Esophagus (tissue), 2 donors: ENCODE data around the gene PFN1. TPM values are rescaled to one million over a fixed set of nuclear protein-coding genes. Genes with fewer than 3 reads are reported as not detected.
"Not testable (repeated sequence)": the region's sequence is repeated elsewhere in the genome, so short reads cannot be mapped to it uniquely, and the experiment has no call there.

Experiments
- H3K27ac ChIP-seq, 2 donors: one replicate each; pipeline ENCODE4 v1.5.1; 2013; ENCODE audit warnings: low read depth in 2 of 2, mild to moderate bottlenecking in 2 of 2, inconsistent platforms in 1 of 2, low read length in 1 of 2, moderate library complexity in 1 of 2
- H3K27me3 ChIP-seq, 2 donors: one replicate each; pipeline ENCODE4 v1.6.1; 2013; ENCODE audit warnings: low read length in 2 of 2, control low read depth in 1 of 2, mild to moderate bottlenecking in 1 of 2; ENCODE audit not compliant: insufficient read depth in 2 of 2, control insufficient read depth in 1 of 2
- H3K36me3 ChIP-seq, 2 donors: one replicate each; pipeline ENCODE4 v1.6.1; 2013; ENCODE audit warnings: low read length in 1 of 2; ENCODE audit not compliant: control insufficient read depth in 2 of 2, insufficient read depth in 2 of 2
- H3K4me1 ChIP-seq, 2 donors: one replicate each; pipeline ENCODE4 v1.6.1; 2013; ENCODE audit warnings: low read length in 1 of 2; ENCODE audit not compliant: control insufficient read depth in 2 of 2, insufficient read depth in 2 of 2
- H3K4me3 ChIP-seq, 2 donors: one replicate each; pipeline ENCODE4 v1.5.1; 2013; ENCODE audit warnings: low read length in 2 of 2, mild to moderate bottlenecking in 2 of 2, low read depth in 1 of 2, moderate library complexity in 1 of 2
- H3K9me3 ChIP-seq, 2 donors: one replicate each; pipeline ENCODE4 v1.6.1; 2013; ENCODE audit warnings: mild to moderate bottlenecking in 2 of 2, low read depth in 1 of 2, low read length in 1 of 2, moderate library complexity in 1 of 2; ENCODE audit not compliant: control insufficient read depth in 2 of 2, insufficient read depth in 1 of 2
- WGBS, 2 donors: extraction: QIAGEN DNeasy Blood & Tissue Kit; methylation state at CpG; one replicate each; pipeline ENCODE4 v1.1.7; 2013; 5-methylcytosine and 5-hydroxymethylcytosine counted together
- polyA plus RNA-seq, 2 donors: library from polyadenylated mRNA; stranded (reverse); fragments of 200-250 nt; gene quantifications; one replicate each; pipeline ENCODE4 v1.2.3, GENCODE V29; 2013
- donor health status: healthy with polysubstance abuse.
- donor health status: Bipolar disorder and iron deficiency.

The PFN1 gene
- polyA plus RNA-seq, 2 donors = 371 to 761 TPM

GRCh38 chr17:4932756-4933155, 15.6 kb downstream of the PFN1 start:
- H3K4me1 ChIP-seq = no peaks in the 10 kb centered on the region
- no peaks in the 10 kb centered on the region for H3K27me3 ChIP-seq
- WGBS, 2 donors = 87 to 92% methylated on average over 12 of the region's 12 CpGs
- peaks cover 0 to 14% of the 10 kb centered on the region in 2 donors for H3K36me3 ChIP-seq
- H3K9me3 ChIP-seq = no peaks in the 10 kb centered on the region
- no peak overlapping the region for H3K4me3 ChIP-seq
- no peak overlapping the region for H3K27ac ChIP-seq

DNA sequence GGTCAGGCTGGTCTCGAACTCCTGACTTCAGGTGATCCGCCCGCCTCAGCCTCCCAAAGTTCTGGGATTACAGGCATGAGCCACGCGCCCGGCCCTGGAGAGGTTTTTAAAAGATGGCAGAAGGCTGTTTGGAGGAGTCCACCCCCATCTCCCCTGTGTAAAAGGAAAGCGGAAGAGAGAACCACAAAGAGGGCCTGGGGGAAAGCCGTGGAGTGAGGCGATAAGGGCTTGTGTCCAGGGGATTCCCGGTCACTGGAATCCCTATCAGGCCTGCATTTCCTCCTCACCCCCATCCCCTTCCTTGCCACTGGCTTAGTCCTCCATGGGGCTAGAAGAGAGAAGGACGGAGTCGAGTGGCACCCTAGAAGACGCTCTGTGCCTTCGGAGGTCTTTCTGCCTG, 16.4 kb downstream of the PFN1 start, which contains the start of gene GP1BA:
Gene GP1BA, plus strand, starts transcription at position 315 of the 400 bp plus-strand sequence. CDS start 328 bp downstream, outside the sequence.
- Histone ChIP-seq H3K27ac (no peak within 1 kb of the TSS), H3K4me3 (no peak within 1 kb of the TSS), H3K9me3 (no peaks in the 10 kb centered on the region), H3K36me3 (peaks cover 0 to 10% of the 10 kb centered on the region in 2 donors), H3K4me1 (no peaks in the 10 kb centered on the region), H3K27me3 (no peaks in the 10 kb centered on the region)
- 82% methylated on average over 14 of the region's 14 CpGs for WGBS, 2 donors

DNA sequence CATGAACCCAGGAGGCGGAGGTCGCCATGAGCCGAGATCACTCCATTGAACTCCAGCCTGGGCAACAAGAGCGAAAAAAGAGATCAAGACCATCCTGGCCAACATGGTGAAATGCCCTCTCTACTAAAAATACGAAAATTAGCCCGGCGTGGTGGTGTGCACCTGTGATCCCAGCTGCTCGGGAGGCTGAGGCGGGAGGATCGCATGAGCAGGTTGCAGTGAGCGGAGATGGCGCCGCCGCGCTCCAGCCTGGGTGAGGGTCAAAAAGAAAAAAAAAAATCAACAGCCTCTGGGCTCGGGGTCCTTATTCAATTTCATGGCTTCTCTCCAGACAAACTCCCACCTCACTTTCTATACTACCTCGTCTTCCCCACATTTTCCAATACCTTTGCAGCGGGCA, 19.4 kb downstream of the PFN1 start:
- Histone ChIP-seq H3K4me3 (no peak overlapping the region), H3K36me3 (no peaks in the 10 kb centered on the region), H3K9me3 (no peaks in the 10 kb centered on the region), H3K27me3 (no peaks in the 10 kb centered on the region), H3K27ac (no peak overlapping the region), H3K4me1 (no peaks in the 10 kb centered on the region)
- 98% methylated on average over 18 of the region's 18 CpGs for WGBS, 2 donors

DNA sequence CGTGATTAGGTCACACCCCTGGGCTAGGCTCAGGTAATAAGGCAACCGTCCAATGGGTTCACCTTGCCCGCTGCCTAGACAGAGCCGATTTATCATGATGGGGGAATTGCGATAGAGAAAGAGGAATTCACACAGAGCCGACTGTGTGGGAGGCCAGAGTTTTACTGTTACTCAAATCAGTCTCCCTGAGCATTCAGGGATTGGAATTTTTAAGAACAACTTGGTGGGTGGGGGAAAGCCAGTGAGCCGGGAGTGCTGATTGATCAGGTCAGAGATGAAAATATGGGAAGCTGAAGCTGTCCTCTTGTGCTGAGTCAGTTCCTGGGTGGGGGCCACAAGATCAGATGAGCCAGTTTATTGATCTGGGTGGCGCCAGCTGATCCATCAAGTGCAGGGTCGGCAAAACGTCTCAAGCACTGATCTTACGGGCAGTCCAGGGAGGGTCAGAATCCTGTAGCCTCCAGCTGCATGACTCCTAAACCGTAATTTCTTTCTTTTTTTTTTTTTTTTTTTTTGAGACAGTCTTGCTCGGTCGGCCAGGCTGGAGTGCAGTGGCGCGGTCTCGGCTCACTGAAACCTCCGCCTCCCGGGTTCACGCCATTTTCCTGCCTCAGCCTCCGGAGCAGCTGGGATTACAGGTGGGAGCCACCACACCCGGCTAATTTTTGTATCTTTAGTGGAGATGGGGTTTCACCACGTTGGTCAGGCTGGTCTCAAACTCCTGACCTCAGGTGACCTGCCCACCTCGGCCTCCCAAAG, 21.6 kb downstream of the PFN1 start:
- 82 to 87% methylated on average over 24 of the region's 24 CpGs for WGBS, 2 donors
- not testable (repeated sequence) for H3K36me3 ChIP-seq, H3K4me3 ChIP-seq, H3K27ac ChIP-seq, H3K4me1 ChIP-seq, H3K27me3 ChIP-seq, H3K9me3 ChIP-seq

GRCh38 chr17:4921320-4921719, 27.0 kb downstream of the PFN1 start:
- 93 to 94% methylated on average over 4 of the region's 4 CpGs for WGBS, 2 donors

DNA sequence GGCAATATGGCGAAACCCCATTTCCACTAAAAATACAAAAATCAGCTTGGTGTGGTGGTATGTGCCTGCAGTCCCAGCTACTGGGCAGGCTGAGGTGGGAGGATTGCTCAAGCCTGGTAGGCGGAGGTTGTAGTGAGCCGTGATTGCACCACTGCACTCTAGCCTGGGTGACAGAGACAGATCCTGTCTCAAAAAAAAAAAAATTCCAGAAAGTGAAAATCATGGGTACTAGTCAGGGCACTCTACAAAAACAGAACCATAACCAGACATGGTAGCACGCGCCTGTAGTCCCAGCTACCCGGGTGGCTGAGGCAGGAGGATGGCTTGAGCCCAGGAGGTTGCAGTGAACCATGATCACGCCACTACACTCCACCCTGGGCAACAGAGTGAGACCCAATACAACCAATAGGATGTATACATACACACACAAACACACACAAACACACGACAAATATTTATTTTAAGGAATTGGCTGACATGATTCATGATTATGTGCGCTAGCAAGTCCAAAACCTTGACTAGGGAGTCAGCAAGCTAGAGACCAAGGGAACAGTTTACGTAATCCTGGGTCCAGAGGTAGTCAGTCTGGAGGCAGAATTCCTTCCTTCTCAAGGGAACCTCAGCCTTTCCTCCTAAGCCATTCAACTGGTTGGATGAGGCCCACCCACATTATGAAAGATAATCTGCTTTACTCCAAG, 27.8 kb downstream of the PFN1 start:
- Histone ChIP-seq H3K4me3 (no peak overlapping the region), H3K9me3 (no peaks in the 10 kb centered on the region), H3K4me1 (no peaks in the 10 kb centered on the region), H3K27ac (peak overlapping the region in 1 of 2 donors; percentile 55), H3K27me3 (no peaks in the 10 kb centered on the region), H3K36me3 (no peaks in the 10 kb centered on the region)
- 70 to 79% methylated on average over 10 of the region's 10 CpGs for WGBS, 2 donors

More at GRCh38 chr17:4921320-4921719, 27.0 kb downstream of the PFN1 start:
- no peaks in the 10 kb centered on the region for H3K27me3 ChIP-seq
- no peak overlapping the region for H3K4me3 ChIP-seq
- no peaks in the 10 kb centered on the region for H3K36me3 ChIP-seq
- no peaks in the 10 kb centered on the region for H3K9me3 ChIP-seq
- no peaks in the 10 kb centered on the region for H3K4me1 ChIP-seq
- no peak overlapping the region for H3K27ac ChIP-seq

DNA sequence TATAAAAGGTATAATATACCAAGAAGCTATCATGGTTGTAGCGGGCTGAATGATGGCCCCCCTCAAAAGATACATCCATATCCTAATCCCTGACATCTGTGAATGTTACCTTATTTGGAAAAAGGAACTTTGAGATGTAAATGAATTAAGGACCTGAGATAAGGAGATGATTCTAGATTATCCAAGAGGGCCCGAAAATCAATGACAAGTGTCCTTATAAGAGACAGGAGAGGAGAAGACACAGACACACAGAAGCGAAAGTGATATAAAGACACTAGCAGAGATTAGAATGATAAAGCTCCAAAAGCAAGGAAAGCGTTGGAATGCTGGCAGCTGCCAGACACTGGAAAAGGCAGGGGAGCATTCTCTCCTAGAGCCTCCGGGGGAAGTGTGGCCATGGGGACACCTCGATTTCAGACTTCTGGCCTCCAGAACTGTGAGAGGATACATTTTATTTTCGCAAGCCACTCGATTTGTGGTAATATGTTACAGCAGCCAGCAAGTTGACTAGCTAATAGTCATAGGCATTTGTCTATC, 28.8 kb downstream of the PFN1 start:
- WGBS, 2 donors = 71 to 74% methylated on average over 8 of the region's 8 CpGs
- Histone ChIP-seq H3K27me3 (no peaks in the 10 kb centered on the region), H3K9me3 (no peaks in the 10 kb centered on the region), H3K4me3 (no peak overlapping the region), H3K27ac (no peak overlapping the region), H3K36me3 (no peaks in the 10 kb centered on the region), H3K4me1 (no peaks in the 10 kb centered on the region)

DNA sequence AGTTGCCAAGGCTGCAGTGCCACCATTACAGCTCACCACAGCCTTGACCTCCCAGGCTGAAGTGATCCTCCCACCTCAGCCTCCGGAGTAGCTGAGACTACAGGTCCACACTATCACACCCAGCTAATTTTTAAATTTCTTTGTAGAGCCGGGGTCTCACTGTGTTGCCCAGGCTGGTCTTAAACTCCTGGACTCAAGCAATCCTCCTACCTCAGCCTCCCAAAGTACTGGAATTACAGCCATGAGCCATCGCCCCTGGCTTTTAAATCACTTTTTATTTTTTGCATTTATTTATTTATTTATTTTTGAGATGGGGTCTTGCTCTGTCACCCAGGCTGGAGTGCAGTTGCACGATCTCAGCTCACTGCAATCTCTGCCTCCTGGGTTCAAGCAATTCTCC, 33.8 kb downstream of the PFN1 start:
- not testable (repeated sequence) for H3K36me3 ChIP-seq, H3K27me3 ChIP-seq, H3K27ac ChIP-seq, H3K9me3 ChIP-seq, H3K4me1 ChIP-seq, H3K4me3 ChIP-seq
- WGBS, 2 donors = 86 to 95% methylated on average over 4 of the region's 4 CpGs

DNA sequence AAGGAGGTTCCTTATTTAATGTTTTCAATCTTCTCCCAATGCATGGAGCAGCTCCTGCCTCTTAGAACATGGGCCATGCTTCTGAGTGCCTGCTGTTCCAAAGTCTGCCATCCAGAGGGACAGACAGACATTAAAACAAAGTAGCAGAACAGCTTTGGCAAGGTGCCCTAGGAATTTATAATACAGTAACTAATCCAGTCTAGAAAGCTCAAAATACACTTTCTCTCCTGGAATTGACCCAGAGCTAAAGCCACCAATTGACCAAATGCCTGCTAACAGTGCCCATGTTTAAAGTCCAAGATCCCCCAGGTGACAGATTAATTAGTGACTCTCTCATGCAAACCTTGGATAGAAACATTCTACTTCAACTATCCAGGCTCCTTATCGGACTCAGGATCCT, 34.3 kb downstream of the PFN1 start:
- 67 to 83% methylated on average over 1 of the region's 1 CpG for WGBS, 2 donors
- no peaks in the 10 kb centered on the region for H3K36me3 ChIP-seq
- no peaks in the 10 kb centered on the region for H3K9me3 ChIP-seq
- no peaks in the 10 kb centered on the region for H3K27me3 ChIP-seq
- H3K4me3 ChIP-seq = no peak overlapping the region
- H3K4me1 ChIP-seq = no peaks in the 10 kb centered on the region
- no peak overlapping the region for H3K27ac ChIP-seq
